Endodermal cell (in vitro differentiated cells): Measurements from ENCODE around the gene U2AF1L4. TPM values are rescaled to one million over a fixed set of nuclear protein-coding genes. Genes with fewer than 3 reads are reported as not detected.

Experiments used
- DNase-seq: peaks from one replicate; pipeline ENCODE4 v3.0.0-alpha.2; 2017
- H3K27ac ChIP-seq: 2 replicates; pipeline ENCODE4 v1.5.1; 2013; ENCODE audit warnings: mild to moderate bottlenecking, low read depth, low read length, moderate library complexity
- H3K27me3 ChIP-seq: 2 replicates; pipeline ENCODE4 v1.6.1; 2013; ENCODE audit warnings: mild to moderate bottlenecking, low read length, moderate library complexity; ENCODE audit not compliant: insufficient read depth, control insufficient read depth, poor library complexity, severe bottlenecking
- H3K36me3 ChIP-seq: 2 replicates; pipeline ENCODE4 v1.7.0; 2013; ENCODE audit warnings: mild to moderate bottlenecking, low read length, moderate library complexity; ENCODE audit not compliant: control insufficient read depth, insufficient read depth
- H3K4me1 ChIP-seq: one replicate; pipeline ENCODE4 v1.7.0; 2013; ENCODE audit warnings: low read length; ENCODE audit not compliant: control insufficient read depth, insufficient read depth
- H3K4me3 ChIP-seq: 2 replicates; pipeline ENCODE4 v1.5.1; 2013; ENCODE audit warnings: mild to moderate bottlenecking, low read length, moderate library complexity
- H3K9ac ChIP-seq: 2 replicates; pipeline ENCODE4 v1.6.1; 2013; ENCODE audit warnings: mild to moderate bottlenecking, low read length, moderate library complexity; ENCODE audit not compliant: poor library complexity, severe bottlenecking; ENCODE audit errors: extremely low read depth
- H3K9me3 ChIP-seq: 2 replicates; pipeline ENCODE4 v1.6.1; 2013; ENCODE audit warnings: mild to moderate bottlenecking, low read length, moderate library complexity; ENCODE audit not compliant: control insufficient read depth
- H3K27ac Mint-ChIP-seq: 2 replicates; pipeline ENCODE4 v1.8.0; 2020; ENCODE audit warnings: mixed read lengths
- H3K27me3 Mint-ChIP-seq: 2 replicates; pipeline ENCODE4 v1.8.0; 2021; ENCODE audit warnings: mild to moderate bottlenecking, mixed read lengths; ENCODE audit not compliant: insufficient read depth
- H3K36me3 Mint-ChIP-seq: 2 replicates; pipeline ENCODE4 v1.8.0; 2020; ENCODE audit warnings: low read depth, mixed read lengths
- H3K4me1 Mint-ChIP-seq: 2 replicates; pipeline ENCODE4 v1.8.0; 2020; ENCODE audit warnings: mixed read lengths
- H3K4me3 Mint-ChIP-seq: 2 replicates; pipeline ENCODE4 v1.8.0; 2020; ENCODE audit warnings: mild to moderate bottlenecking, moderate library complexity, mixed read lengths
- H3K9me3 Mint-ChIP-seq: 2 replicates; pipeline ENCODE4 v1.8.0; 2020; ENCODE audit warnings: mild to moderate bottlenecking, mixed read lengths
- WGBS, 2 experiments: methylation state at CpG; one replicate each; pipeline versions ENCODE4 v1.1.5 to v1.1.7; 2013; ENCODE audit warnings: missing lambda C conversion rate in 2 of 2, mixed read lengths in 1 of 2; ENCODE audit not compliant: insufficient coverage in 1 of 2, insufficient read length in 1 of 2; 5-methylcytosine and 5-hydroxymethylcytosine counted together
- total RNA-seq, 2 donors: library from RNA; stranded (reverse); fragmentation: NEBNext Ultra II Directional in 1 of 2; extraction: Animal tissue kit (Norgen Biotek cat#: 25700) in 1 of 2; gene quantifications; 2 replicates in 1 of 2; 3 replicates in 1 of 2; pipeline ENCODE4 v1.2.1, GENCODE V29; 2021
- TF ChIP-seq, protein P1 (sequence below): fragments of 200-600 bp; sonication (generic); conservative IDR thresholded peaks from 2 replicates; pipeline ENCODE4 v1.5.0; 2021; ENCODE audit warnings: antibody characterized with exemption, mild to moderate bottlenecking

The U2AF1L4 gene
- total RNA-seq, 2 donors from 2014 or later = 17.3 to 23.2 TPM

DNA sequence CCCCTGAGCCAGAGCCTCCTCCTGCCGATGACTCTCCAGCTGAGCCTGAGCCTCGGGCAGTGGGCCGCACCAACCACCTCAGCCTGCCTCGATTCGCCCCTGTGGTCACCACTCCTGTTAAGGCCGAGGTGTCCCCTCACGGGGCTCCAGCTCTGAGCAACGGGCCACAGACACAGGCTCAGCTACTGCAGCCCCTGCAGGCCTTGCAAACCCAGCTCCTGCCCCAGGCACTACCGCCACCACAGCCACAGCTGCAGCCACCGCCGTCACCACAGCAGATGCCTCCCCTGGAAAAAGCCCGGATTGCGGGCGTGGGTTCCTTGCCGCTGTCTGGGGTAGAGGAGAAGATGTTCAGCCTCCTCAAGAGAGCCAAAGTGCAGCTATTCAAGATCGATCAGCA lies 23.8 kb downstream of the U2AF1L4 start:
- Histone ChIP-seq H3K36me3 (peaks cover 43% of the 10 kb centered on the region), H3K4me1 (peaks cover 7% of the 10 kb centered on the region), H3K4me3 (no peak overlapping the region), H3K27me3 (no peaks in the 10 kb centered on the region), H3K9me3 (no peaks in the 10 kb centered on the region), H3K9ac (no peak overlapping the region), H3K27ac (no peak overlapping the region)
- no peak overlapping the region for H3K27ac Mint-ChIP-seq
- H3K4me3 Mint-ChIP-seq = no peak overlapping the region
- TF ChIP-seq, protein P1, sequence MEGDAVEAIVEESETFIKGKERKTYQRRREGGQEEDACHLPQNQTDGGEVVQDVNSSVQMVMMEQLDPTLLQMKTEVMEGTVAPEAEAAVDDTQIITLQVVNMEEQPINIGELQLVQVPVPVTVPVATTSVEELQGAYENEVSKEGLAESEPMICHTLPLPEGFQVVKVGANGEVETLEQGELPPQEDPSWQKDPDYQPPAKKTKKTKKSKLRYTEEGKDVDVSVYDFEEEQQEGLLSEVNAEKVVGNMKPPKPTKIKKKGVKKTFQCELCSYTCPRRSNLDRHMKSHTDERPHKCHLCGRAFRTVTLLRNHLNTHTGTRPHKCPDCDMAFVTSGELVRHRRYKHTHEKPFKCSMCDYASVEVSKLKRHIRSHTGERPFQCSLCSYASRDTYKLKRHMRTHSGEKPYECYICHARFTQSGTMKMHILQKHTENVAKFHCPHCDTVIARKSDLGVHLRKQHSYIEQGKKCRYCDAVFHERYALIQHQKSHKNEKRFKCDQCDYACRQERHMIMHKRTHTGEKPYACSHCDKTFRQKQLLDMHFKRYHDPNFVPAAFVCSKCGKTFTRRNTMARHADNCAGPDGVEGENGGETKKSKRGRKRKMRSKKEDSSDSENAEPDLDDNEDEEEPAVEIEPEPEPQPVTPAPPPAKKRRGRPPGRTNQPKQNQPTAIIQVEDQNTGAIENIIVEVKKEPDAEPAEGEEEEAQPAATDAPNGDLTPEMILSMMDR = no peak
- H3K4me1 Mint-ChIP-seq = peaks cover 8% of the 10 kb centered on the region
- DNase-seq = no peak
- WGBS, 2 experiments = 96 to 100% methylated on average over 12 to 16 of the region's 16 CpGs
- peaks cover 53% of the 10 kb centered on the region for H3K36me3 Mint-ChIP-seq
- no peaks in the 10 kb centered on the region for H3K9me3 Mint-ChIP-seq
- H3K27me3 Mint-ChIP-seq = no peaks in the 10 kb centered on the region

DNA sequence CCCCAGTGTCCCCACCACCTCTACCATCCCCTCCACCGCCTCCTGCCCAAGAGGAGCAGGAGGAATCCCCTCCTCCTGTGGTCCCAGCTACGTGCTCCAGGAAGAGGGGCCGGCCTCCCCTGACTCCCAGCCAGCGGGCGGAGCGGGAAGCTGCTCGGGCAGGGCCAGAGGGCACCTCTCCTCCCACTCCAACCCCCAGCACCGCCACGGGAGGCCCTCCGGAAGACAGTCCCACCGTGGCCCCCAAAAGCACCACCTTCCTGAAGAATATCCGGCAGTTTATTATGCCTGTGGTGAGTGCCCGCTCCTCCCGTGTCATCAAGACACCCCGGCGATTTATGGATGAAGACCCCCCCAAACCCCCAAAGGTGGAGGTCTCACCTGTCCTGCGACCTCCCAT lies 24.6 kb downstream of the U2AF1L4 start:
- Mint-ChIP-seq H3K27ac (no peak overlapping the region), H3K36me3 (peaks cover 46% of the 10 kb centered on the region), H3K27me3 (no peaks in the 10 kb centered on the region), H3K4me3 (no peak overlapping the region), H3K9me3 (no peaks in the 10 kb centered on the region), H3K4me1 (peaks cover 15% of the 10 kb centered on the region)
- H3K36me3 ChIP-seq = peaks cover 36% of the 10 kb centered on the region
- H3K9me3 ChIP-seq = no peaks in the 10 kb centered on the region
- 96 to 100% methylated on average over 6 to 17 of the region's 17 CpGs for WGBS, 2 experiments
- peaks cover 10% of the 10 kb centered on the region for H3K4me1 ChIP-seq
- DNase-seq = no peak
- H3K27me3 ChIP-seq = no peaks in the 10 kb centered on the region
- no peak overlapping the region for H3K4me3 ChIP-seq
- H3K27ac ChIP-seq = no peak overlapping the region
- no peak overlapping the region for H3K9ac ChIP-seq
- TF ChIP-seq, protein P1 = no peak

DNA sequence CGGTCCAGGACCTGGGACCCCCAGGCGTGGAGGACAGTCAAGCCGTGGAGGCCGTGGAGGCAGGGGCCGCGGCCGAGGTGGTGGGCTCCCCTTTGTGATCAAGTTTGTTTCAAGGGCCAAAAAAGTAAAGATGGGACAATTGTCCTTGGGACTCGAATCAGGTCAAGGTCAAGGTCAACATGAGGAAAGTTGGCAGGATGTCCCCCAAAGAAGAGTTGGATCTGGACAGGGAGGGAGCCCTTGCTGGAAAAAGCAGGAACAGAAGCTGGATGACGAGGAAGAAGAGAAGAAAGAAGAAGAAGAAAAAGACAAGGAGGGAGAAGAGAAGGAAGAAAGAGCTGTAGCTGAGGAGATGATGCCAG lies 25.1 kb downstream of the U2AF1L4 start:
- H3K4me3 Mint-ChIP-seq = no peak overlapping the region
- H3K36me3 ChIP-seq = peaks cover 31% of the 10 kb centered on the region
- no peaks in the 10 kb centered on the region for H3K27me3 ChIP-seq
- no peaks in the 10 kb centered on the region for H3K9me3 ChIP-seq
- TF ChIP-seq, protein P1 = no peak
- no peak overlapping the region for H3K27ac Mint-ChIP-seq
- no peak overlapping the region for H3K9ac ChIP-seq
- H3K36me3 Mint-ChIP-seq = peaks cover 41% of the 10 kb centered on the region
- DNase-seq = no peak
- no peaks in the 10 kb centered on the region for H3K9me3 Mint-ChIP-seq
- H3K27me3 Mint-ChIP-seq = no peaks in the 10 kb centered on the region
- peaks cover 18% of the 10 kb centered on the region for H3K4me1 Mint-ChIP-seq
- H3K4me1 ChIP-seq = peaks cover 13% of the 10 kb centered on the region
- no peak overlapping the region for H3K4me3 ChIP-seq
- H3K27ac ChIP-seq = no peak overlapping the region
- WGBS, 2 experiments = 92 to 94% methylated on average over 8 to 9 of the region's 9 CpGs
